Endodermal cell (in vitro differentiated cells): ENCODE measurements around the gene C1QL2. TPM values are rescaled to one million over a fixed set of nuclear protein-coding genes. Genes with fewer than 3 reads are reported as not detected.

Source experiments
- DNase-seq: peaks from one replicate; pipeline ENCODE4 v3.0.0-alpha.2; 2017
- H3K27ac ChIP-seq: 2 replicates; pipeline ENCODE4 v1.5.1; 2013; ENCODE audit warnings: mild to moderate bottlenecking, low read depth, low read length, moderate library complexity
- H3K27me3 ChIP-seq: 2 replicates; pipeline ENCODE4 v1.6.1; 2013; ENCODE audit warnings: mild to moderate bottlenecking, low read length, moderate library complexity; ENCODE audit not compliant: insufficient read depth, control insufficient read depth, poor library complexity, severe bottlenecking
- H3K36me3 ChIP-seq: 2 replicates; pipeline ENCODE4 v1.7.0; 2013; ENCODE audit warnings: mild to moderate bottlenecking, low read length, moderate library complexity; ENCODE audit not compliant: control insufficient read depth, insufficient read depth
- H3K4me1 ChIP-seq: one replicate; pipeline ENCODE4 v1.7.0; 2013; ENCODE audit warnings: low read length; ENCODE audit not compliant: control insufficient read depth, insufficient read depth
- H3K4me3 ChIP-seq: 2 replicates; pipeline ENCODE4 v1.5.1; 2013; ENCODE audit warnings: mild to moderate bottlenecking, low read length, moderate library complexity
- H3K9ac ChIP-seq: 2 replicates; pipeline ENCODE4 v1.6.1; 2013; ENCODE audit warnings: mild to moderate bottlenecking, low read length, moderate library complexity; ENCODE audit not compliant: poor library complexity, severe bottlenecking; ENCODE audit errors: extremely low read depth
- H3K9me3 ChIP-seq: 2 replicates; pipeline ENCODE4 v1.6.1; 2013; ENCODE audit warnings: mild to moderate bottlenecking, low read length, moderate library complexity; ENCODE audit not compliant: control insufficient read depth
- H3K27ac Mint-ChIP-seq: 2 replicates; pipeline ENCODE4 v1.8.0; 2020; ENCODE audit warnings: mixed read lengths
- H3K27me3 Mint-ChIP-seq: 2 replicates; pipeline ENCODE4 v1.8.0; 2021; ENCODE audit warnings: mild to moderate bottlenecking, mixed read lengths; ENCODE audit not compliant: insufficient read depth
- H3K36me3 Mint-ChIP-seq: 2 replicates; pipeline ENCODE4 v1.8.0; 2020; ENCODE audit warnings: low read depth, mixed read lengths
- H3K4me1 Mint-ChIP-seq: 2 replicates; pipeline ENCODE4 v1.8.0; 2020; ENCODE audit warnings: mixed read lengths
- H3K4me3 Mint-ChIP-seq: 2 replicates; pipeline ENCODE4 v1.8.0; 2020; ENCODE audit warnings: mild to moderate bottlenecking, moderate library complexity, mixed read lengths
- H3K9me3 Mint-ChIP-seq: 2 replicates; pipeline ENCODE4 v1.8.0; 2020; ENCODE audit warnings: mild to moderate bottlenecking, mixed read lengths
- WGBS, 2 experiments: methylation state at CpG; one replicate each; pipeline versions ENCODE4 v1.1.5 to v1.1.7; 2013; ENCODE audit warnings: missing lambda C conversion rate in 2 of 2, mixed read lengths in 1 of 2; ENCODE audit not compliant: insufficient coverage in 1 of 2, insufficient read length in 1 of 2; 5-methylcytosine and 5-hydroxymethylcytosine counted together
- long read RNA-seq, 4 experiments: library from polyadenylated mRNA in 2 of 4; library from RNA in 1 of 4; library from capped mRNA in 1 of 4; stranded (forward) in 3 of 4; unstranded in 1 of 4; transcript quantifications; one replicate each; pipeline ENCODE4 v2.0.0, GENCODE V29; 2020 to 2021; ENCODE audit warnings: inconsistent platforms in 1 of 4
- polyA plus RNA-seq, 2 experiments: library from polyadenylated mRNA; stranded (reverse); fragments of 50-300 nt; gene quantifications; one replicate each; pipeline ENCODE4 v1.2.3, GENCODE V29; 2013
- total RNA-seq, 2 donors: library from RNA; stranded (reverse); fragmentation: NEBNext Ultra II Directional in 1 of 2; extraction: Animal tissue kit (Norgen Biotek cat#: 25700) in 1 of 2; gene quantifications; 2 replicates in 1 of 2; 3 replicates in 1 of 2; pipeline ENCODE4 v1.2.1, GENCODE V29; 2021
- TF ChIP-seq, protein P1 (sequence below): fragments of 200-600 bp; sonication (generic); conservative IDR thresholded peaks from 2 replicates; pipeline ENCODE4 v1.5.0; 2021; ENCODE audit warnings: antibody characterized with exemption, mild to moderate bottlenecking

Gene C1QL2
- not detected for total RNA-seq
- not detected for polyA plus RNA-seq (2013, experiment 1 of 2)
- not detected for polyA plus RNA-seq (2013, experiment 2 of 2)
- long read RNA-seq, experiment 1, partial matches to known transcripts = 0 of 1 reads
- long read RNA-seq, experiment 1, other reads (novel, unspliced or antisense) = 0 of 1 reads
- long read RNA-seq, experiment 2 = 0 reads
- long read RNA-seq, experiment 3 = 0 reads
- long read RNA-seq, experiment 4 = 0 reads

DNA sequence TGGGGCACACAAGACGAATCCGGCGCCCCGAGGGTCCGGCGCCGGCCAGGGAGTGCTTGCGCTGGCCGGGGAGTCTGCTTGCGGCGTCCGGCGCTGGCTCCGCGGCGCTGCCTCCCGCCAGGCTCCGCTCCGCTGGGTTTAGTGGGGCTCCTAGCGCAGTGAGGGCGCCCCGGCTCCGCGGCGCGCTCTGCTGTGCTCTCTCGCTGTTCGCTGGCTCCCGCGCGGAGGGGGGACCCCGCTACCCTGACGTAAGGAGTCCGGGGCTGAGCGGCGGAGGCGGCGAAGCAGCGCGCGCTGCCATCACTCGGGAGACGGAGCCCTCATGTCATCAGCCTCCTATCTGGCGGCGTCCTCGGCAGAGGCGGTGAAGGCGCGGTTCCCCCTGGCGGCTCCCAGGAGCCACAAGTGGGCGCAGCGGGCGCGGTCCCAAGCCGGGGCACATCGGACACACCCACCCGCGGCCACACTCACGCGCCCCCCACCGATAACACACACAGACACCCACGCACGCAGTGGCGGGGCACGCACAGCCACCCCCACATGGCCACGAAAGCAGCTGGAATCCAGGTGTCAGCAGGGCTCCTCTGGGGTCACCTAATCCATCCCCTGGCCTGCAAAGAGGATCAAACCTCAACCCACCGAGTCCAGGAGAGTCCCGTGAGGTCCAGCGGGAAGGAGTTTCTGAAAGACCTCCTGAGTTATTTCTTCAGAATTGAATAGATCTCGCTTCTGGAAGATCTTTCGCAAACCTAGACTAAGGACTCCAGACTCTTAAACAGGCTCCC, at the start of gene C1QL2:
TSS of gene C1QL2 (minus strand) at position 189 of the 785 bp plus-strand sequence. CDS start 482 bp downstream, outside the sequence.
- peak within 1 kb of the TSS; percentile 60 for H3K4me3 ChIP-seq
- TF ChIP-seq, protein P1, sequence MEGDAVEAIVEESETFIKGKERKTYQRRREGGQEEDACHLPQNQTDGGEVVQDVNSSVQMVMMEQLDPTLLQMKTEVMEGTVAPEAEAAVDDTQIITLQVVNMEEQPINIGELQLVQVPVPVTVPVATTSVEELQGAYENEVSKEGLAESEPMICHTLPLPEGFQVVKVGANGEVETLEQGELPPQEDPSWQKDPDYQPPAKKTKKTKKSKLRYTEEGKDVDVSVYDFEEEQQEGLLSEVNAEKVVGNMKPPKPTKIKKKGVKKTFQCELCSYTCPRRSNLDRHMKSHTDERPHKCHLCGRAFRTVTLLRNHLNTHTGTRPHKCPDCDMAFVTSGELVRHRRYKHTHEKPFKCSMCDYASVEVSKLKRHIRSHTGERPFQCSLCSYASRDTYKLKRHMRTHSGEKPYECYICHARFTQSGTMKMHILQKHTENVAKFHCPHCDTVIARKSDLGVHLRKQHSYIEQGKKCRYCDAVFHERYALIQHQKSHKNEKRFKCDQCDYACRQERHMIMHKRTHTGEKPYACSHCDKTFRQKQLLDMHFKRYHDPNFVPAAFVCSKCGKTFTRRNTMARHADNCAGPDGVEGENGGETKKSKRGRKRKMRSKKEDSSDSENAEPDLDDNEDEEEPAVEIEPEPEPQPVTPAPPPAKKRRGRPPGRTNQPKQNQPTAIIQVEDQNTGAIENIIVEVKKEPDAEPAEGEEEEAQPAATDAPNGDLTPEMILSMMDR = peak; percentile 70
- WGBS, 2 experiments = 5 to 7% methylated on average over 39 to 71 of the region's 71 CpGs
- no peak within 1 kb of the TSS for H3K27ac ChIP-seq
- Mint-ChIP-seq H3K4me3 (peak within 1 kb of the TSS; percentile 59), H3K9me3 (no peaks in the 10 kb centered on the region), H3K27ac (no peak within 1 kb of the TSS), H3K36me3 (no peaks in the 10 kb centered on the region), H3K27me3 (peaks cover 88% of the 10 kb centered on the region), H3K4me1 (peaks cover 18% of the 10 kb centered on the region)
- peak; percentile 86 for DNase-seq
- no peaks in the 10 kb centered on the region for H3K36me3 ChIP-seq
- H3K27me3 ChIP-seq = peaks cover 95% of the 10 kb centered on the region
- H3K4me1 ChIP-seq = peaks cover 2% of the 10 kb centered on the region
- no peaks in the 10 kb centered on the region for H3K9me3 ChIP-seq
- no peak within 1 kb of the TSS for H3K9ac ChIP-seq

- Mint-ChIP-seq H3K27me3 (peaks cover 5% of the 10 kb centered on the region), H3K4me3 (no peak overlapping the region), H3K4me1 (no peaks in the 10 kb centered on the region), H3K9me3 (no peaks in the 10 kb centered on the region), H3K27ac (no peak overlapping the region), H3K36me3 (no peaks in the 10 kb centered on the region)
- WGBS, 2 experiments = 64 to 76% methylated on average over 2 of the region's 2 CpGs
- H3K9ac ChIP-seq = no peak overlapping the region
- no peaks in the 10 kb centered on the region for H3K36me3 ChIP-seq
- no peaks in the 10 kb centered on the region for H3K9me3 ChIP-seq
- H3K4me1 ChIP-seq = no peaks in the 10 kb centered on the region
- TF ChIP-seq, protein P1 = no peak
- no peak for DNase-seq
- no peak overlapping the region for H3K4me3 ChIP-seq
- H3K27me3 ChIP-seq = no peaks in the 10 kb centered on the region
- no peak overlapping the region for H3K27ac ChIP-seq
These were observed 48.9 kb upstream of the C1QL2 start for GRCh38 chr2:119207447-119207846.

DNA sequence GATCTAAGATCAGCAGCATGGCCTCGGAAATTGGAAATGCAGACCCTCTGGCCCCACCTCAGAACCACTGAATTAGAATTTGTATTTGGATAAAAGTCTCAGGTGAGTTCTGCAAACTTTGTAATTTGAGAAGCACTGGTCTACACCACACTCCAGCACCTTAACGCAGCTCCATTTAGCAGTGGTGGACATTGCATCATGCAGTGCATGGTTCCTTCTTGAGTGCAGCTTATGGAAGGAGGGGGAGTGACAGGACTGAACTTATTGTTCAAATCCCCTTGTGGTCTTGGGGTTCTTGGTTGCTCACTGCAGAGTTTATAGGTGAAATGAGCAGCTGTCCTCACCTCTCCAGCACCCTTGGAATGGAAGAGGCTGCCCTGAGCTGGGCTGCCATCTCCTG, 47.6 kb upstream of the C1QL2 start:
- Histone ChIP-seq H3K27me3 (no peaks in the 10 kb centered on the region), H3K36me3 (no peaks in the 10 kb centered on the region), H3K27ac (no peak overlapping the region), H3K4me3 (no peak overlapping the region), H3K4me1 (no peaks in the 10 kb centered on the region), H3K9ac (no peak overlapping the region), H3K9me3 (no peaks in the 10 kb centered on the region)
- TF ChIP-seq, protein P1 = no peak
- Mint-ChIP-seq H3K4me1 (no peaks in the 10 kb centered on the region), H3K27me3 (peaks cover 5% of the 10 kb centered on the region), H3K9me3 (no peaks in the 10 kb centered on the region), H3K4me3 (no peak overlapping the region), H3K36me3 (no peaks in the 10 kb centered on the region), H3K27ac (no peak overlapping the region)
- 90 to 100% methylated on average over 1 to 2 of the region's 2 CpGs for WGBS, 2 experiments
- DNase-seq = no peak
